ENCODE results near the gene EPS15.

- TF ChIP-seq, protein P1, sequence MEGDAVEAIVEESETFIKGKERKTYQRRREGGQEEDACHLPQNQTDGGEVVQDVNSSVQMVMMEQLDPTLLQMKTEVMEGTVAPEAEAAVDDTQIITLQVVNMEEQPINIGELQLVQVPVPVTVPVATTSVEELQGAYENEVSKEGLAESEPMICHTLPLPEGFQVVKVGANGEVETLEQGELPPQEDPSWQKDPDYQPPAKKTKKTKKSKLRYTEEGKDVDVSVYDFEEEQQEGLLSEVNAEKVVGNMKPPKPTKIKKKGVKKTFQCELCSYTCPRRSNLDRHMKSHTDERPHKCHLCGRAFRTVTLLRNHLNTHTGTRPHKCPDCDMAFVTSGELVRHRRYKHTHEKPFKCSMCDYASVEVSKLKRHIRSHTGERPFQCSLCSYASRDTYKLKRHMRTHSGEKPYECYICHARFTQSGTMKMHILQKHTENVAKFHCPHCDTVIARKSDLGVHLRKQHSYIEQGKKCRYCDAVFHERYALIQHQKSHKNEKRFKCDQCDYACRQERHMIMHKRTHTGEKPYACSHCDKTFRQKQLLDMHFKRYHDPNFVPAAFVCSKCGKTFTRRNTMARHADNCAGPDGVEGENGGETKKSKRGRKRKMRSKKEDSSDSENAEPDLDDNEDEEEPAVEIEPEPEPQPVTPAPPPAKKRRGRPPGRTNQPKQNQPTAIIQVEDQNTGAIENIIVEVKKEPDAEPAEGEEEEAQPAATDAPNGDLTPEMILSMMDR (IDR thresholded peaks at IDR 0.05), result no peak
- TF ChIP-seq POLR2A (IDR thresholded peaks at IDR 0.05) (no peak), EP300 (IDR thresholded peaks at IDR 0.05) (no peak)
These were observed 188.5 kb downstream of the EPS15 start, which contains the start of gene TTC39A for GRCh38 chr1:51330331-51331201.

Measured in ovary (tissue), 3 donors.